ENCODE measurements around the gene FARP1.
"Not testable (repeated sequence)": the region's sequence is repeated elsewhere in the genome, so short reads cannot be mapped to it uniquely, and the experiment has no call there.

Gene FARP1

DNA sequence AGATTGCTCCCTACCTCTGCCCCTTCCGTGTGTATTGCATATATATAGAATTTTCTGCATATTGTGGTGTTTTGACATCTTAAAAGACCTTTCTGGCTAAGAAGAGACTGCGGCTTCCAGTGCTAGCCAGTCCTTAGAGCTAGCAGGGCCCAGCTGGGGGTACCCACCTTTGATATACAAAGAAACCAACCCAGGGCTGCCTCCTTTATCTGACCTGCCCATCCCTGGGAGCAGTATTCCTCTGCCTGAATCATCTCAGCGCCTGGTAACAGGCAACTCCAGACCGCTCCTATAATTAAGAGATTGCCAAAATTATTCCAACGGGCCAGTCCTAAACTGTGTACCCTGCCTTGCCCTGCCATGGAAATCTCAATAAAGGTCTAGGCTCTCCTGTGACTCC, 220.4 kb downstream of the FARP1 start:
- no peak for DNase-seq (ENCODE audit: low spot score)

DNA sequence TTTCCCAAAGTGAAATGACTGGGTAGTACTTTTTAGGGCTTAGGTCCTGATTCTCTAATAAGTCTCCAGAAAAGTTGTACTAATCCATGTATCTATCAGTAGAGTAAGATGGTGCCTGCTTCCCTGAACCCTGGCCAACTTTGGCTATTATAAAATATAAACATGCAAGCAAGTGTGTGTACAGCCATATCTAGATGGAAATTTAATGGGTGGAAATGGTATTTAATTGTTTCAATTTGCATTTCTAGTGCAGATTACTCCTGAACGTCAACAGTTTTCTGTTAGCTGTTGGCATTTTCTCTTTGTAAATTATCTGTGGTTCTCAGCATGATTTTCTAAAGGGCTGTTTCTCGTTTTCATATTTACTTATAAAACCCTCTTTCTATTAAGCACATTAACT, 221.3 kb downstream of the FARP1 start:
- no peak for DNase-seq (ENCODE audit: low spot score)

GRCh38 chr13:98364647-98365046, 221.8 kb downstream of the FARP1 start:
- no peak for DNase-seq (ENCODE audit: low spot score)

DNA sequence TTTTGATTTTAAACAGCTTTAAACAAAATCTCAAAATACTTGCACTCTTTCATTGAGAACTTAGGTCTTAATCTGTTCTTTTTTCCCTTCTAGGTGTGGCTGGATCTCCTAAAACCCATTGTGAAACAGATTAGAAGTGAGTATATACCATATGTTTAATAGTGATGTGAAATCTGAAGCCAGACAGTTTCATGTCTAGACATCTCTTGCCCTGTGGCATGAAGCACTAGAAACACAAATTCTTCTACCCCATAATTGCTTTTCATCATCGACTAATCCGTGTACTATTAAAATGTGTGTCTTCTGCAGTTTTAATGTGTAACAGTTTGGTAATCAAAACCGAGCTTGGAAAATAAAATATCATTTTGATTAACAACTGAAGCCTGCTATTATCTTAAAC, 222.4 kb downstream of the FARP1 start:
- no peak for DNase-seq (ENCODE audit: low spot score)

GRCh38 chr13:98366010-98366409, 223.1 kb downstream of the FARP1 start:
- no peak for DNase-seq (ENCODE audit: low spot score)

DNA sequence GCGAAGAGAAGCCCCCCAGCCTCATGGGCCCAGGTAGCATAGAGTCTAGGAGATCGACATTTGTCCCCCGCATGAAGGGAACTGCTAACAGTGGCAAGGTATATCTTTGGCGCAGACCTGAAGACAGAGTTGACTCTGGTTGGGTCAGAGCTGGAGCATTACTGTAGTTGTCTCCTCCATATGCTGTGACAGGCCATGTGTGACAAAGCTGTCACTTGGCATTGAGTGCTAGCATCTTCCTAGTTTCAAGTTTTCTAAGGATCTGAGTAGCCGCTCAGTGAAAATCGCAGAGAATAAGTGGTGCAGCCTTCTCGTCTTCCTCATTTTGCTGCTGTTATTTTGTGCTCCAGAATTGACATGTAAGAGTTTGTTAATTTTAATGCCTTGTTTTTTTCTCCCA, 223.5 kb downstream of the FARP1 start:
- no peak for DNase-seq (ENCODE audit: low spot score)

DNA sequence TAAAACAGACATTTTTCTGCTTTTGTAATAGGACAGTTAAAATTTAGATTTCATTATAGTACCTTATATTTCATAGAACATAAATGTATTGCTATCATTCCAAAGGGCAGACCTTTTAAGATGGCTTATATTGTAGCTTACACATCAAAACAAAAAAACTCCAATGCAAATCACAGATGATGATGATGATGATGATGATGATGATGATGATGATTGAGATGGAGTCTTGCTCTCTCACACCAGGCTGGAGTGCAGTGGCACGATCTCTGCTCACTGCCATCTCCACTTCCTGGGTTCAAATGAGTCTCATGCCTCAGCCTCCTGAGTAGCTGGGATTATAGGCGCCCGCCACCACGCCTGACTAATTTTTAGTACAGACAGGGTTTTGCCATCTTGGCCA, 224.1 kb downstream of the FARP1 start:
- DNase-seq (ENCODE audit: low spot score): no peak

DNA sequence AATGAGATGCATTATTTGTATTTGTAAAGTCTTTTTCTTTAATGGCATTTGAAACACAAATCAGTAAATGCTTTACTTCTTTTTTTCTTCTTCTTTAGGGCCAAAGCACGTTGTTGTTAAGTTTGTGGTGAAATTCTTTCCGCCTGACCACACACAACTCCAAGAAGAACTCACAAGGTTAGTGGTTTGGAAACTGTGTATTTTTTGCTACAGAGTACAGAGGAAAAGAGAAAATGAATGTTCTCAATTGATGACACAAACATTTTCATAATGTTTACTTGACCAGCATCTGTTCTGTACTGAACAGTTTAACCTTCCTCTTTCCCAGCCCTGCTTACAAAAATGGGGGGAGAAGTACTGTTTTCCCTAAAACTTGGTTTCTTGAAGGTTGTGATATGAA, 225.1 kb downstream of the FARP1 start:
- DNase-seq (ENCODE audit: low spot score): no peak

DNA sequence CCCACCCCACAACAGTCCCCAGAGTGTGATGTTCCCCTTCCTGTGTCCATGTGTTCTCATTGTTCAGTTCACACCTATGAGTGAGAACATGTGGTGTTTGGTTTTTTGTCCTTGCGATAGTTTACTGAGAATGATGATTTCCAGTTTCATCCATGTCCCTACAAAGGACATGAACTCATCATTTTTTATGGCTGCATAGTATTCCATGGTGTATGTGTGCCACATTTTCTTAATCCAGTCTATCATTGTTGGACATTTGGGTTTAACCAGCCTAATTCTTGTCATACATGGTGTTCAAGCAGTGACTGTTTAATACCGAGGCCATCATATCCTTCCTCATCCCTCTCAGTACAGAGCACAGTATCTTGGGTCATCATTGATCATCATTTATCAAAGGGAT, 226.6 kb downstream of the FARP1 start:
- DNase-seq (ENCODE audit: low spot score): not testable (repeated sequence)

DNA sequence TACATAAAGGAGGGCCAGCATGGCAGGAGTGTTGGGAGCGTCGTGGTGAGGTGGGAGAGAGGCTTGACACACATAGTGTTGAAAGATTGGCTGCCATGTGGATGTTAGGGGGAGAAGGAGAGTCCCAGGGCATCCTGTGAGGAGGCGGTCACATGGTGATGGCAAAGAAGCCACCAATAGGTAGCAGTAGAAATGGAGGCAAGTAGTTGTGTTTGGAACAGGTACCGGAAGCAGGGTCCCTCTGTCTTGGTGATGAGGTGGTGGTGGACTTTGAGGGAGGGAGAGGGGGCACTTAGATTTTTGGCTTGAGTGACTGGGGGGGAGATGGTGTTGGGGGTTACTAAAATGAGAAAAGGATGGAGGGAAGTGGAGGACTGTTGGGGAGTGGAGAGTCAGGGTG, 227.4 kb downstream of the FARP1 start:
- DNase-seq (ENCODE audit: low spot score): no peak

DNA sequence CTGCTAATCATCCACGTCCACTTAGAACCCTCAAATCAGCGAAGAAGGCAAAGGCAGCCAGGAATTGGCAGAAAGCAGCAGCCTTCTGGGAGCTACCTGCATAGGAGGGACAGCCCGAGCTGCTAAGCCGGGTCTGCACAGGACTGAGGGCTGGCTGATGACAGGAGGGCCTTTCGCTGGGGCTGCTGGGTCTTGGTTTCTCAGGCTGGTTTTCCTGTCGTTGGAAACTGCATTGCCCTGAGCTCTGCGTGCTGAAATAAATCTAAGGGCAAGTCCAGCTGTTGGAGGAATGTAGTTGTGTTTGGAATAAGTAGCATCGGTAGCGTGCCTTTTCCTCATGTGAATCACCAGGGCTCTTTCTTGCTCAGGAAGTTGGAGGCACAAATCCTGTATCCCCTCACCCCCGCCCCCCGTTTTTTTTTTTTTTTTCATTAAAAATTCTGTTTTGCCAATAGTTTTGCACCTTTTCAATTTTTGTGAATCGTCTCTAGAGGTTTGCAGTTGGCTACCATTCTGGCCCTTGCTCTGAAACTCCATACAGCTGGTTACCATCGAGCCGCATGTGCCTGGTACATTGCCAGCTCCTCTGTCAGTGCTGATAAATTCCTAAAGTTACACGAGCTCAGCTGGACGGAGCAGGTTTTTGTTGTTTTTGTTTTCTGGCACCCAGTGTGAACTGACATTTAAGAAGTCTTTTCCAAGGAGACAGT, 228.1 kb downstream of the FARP1 start:
- no peak for DNase-seq (ENCODE audit: low spot score)

GRCh38 chr13:98371516-98372023, 228.7 kb downstream of the FARP1 start:
- no peak for DNase-seq (ENCODE audit: low spot score)

- DNase-seq (ENCODE audit: low spot score): no peak
Measured at GRCh38 chr13:98372876-98373275, 230.0 kb downstream of the FARP1 start.

- DNase-seq (ENCODE audit: low spot score): no peak
Measured at GRCh38 chr13:98374750-98375149, 231.9 kb downstream of the FARP1 start.

GRCh38 chr13:98377635-98378378, 234.9 kb downstream of the FARP1 start:
- DNase-seq (ENCODE audit: low spot score): no peak

DNA sequence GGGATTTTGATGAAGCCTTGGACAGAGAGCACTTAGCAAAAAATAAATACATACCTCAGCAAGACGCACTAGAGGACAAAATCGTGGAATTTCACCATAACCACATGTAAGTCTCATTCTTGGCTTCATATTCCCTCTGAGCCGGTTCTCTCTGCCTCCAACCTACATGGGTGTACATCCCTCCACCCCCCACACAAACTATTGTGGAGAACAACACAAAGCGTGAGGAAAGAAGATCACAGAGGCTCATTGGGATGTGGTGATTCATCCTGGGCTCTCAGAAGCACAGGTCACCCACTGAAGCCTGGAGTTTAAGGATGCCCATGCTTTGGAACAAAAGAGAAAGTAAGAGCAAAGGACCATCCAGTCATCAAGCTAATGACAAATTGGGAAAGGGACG, 241.8 kb downstream of the FARP1 start:
- no peak for DNase-seq (ENCODE audit: low spot score)

DNA sequence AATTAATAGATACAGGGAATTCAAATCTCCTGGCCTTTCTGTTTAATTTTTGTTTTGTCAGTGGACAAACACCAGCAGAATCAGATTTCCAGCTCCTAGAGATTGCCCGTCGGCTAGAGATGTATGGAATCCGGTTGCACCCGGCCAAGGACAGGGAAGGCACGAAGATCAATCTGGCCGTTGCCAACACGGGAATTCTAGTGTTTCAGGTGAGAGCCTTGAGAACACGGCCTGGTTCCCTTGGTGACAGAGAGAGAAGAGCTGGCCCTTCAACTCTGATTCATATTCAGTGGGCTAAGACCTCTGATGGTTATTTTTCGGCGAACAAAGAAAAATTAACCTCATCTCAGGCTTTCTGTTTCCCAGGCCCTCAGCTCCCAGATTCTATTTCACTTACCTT, 242.7 kb downstream of the FARP1 start:
- no peak for DNase-seq (ENCODE audit: low spot score)

DNA sequence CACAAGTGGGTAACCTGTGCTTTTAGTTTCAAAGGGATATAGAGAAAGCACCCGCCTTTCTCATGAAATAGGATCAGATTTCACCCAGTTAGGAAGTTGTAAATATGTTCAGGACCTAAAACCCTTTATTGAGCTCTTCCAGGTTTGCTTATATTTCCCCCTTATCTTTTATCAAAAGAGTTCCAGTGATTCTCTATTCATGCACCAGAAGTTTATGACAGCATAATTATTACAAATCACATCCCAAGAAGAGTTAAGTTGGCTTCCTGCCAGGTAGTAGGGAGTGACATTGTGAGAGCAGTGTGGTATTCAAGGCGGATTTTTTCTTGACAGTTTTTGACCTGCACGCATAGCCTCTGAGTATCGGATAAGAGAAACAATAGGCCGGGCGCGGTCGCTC, 243.7 kb downstream of the FARP1 start:
- no peak for DNase-seq (ENCODE audit: low spot score)

- no peak for DNase-seq (ENCODE audit: low spot score)
Measured at GRCh38 chr13:98389319-98389718, 246.4 kb downstream of the FARP1 start.

- no peak for DNase-seq (ENCODE audit: low spot score)
Measured at GRCh38 chr13:98390086-98390715, 247.3 kb downstream of the FARP1 start.

- peak; percentile 10 for DNase-seq (ENCODE audit: low spot score)
Measured at GRCh38 chr13:98393873-98394272, 251.0 kb downstream of the FARP1 start.

GRCh38 chr13:98394820-98395510, 252.1 kb downstream of the FARP1 start:
- no peak for DNase-seq (ENCODE audit: low spot score)

Measured in cerebellar cortex (tissue), 1 donor.